H9 (cell line): ENCODE measurements around the gene VRK2. TPM values are rescaled to one million over a fixed set of nuclear protein-coding genes. Genes with fewer than 3 reads are reported as not detected.

Source experiments
- DNase-seq: peaks from one replicate; pipeline ENCODE4 v3.0.0-alpha.2; 2017
- H2AFZ ChIP-seq: one replicate; pipeline ENCODE4 v1.6.1; 2013; ENCODE audit warnings: mild to moderate bottlenecking, low read length, control low read depth, moderate library complexity
- H2AK5ac ChIP-seq: 2 replicates; pipeline ENCODE4 v1.6.1; 2013; ENCODE audit warnings: low read length, control low read depth, mixed read lengths; ENCODE audit not compliant: insufficient read length
- H2BK120ac ChIP-seq: one replicate; pipeline ENCODE4 v1.6.1; 2013; ENCODE audit warnings: low read depth, mild to moderate bottlenecking, low read length, control low read depth, inconsistent platforms; ENCODE audit not compliant: poor library complexity, severe bottlenecking
- H2BK12ac ChIP-seq: 2 replicates; pipeline ENCODE4 v1.6.1; 2013; ENCODE audit warnings: low read length, control low read depth, mixed read lengths, low read depth; ENCODE audit not compliant: insufficient read length
- H2BK15ac ChIP-seq: 2 replicates; pipeline ENCODE4 v1.6.1; 2013; ENCODE audit warnings: low read depth, low read length, control low read depth
- H2BK20ac ChIP-seq: one replicate; pipeline ENCODE4 v1.6.1; 2013; ENCODE audit warnings: low read depth, mild to moderate bottlenecking, low read length, control low read depth, inconsistent platforms; ENCODE audit not compliant: poor library complexity, severe bottlenecking
- H2BK5ac ChIP-seq: 2 replicates; pipeline ENCODE4 v1.6.1; 2013; ENCODE audit warnings: low read length, control low read depth, mixed read lengths; ENCODE audit not compliant: insufficient read length
- H3K14ac ChIP-seq: 2 replicates; pipeline ENCODE4 v1.6.1; 2013; ENCODE audit warnings: low read length, control low read depth; ENCODE audit not compliant: insufficient read depth
- H3K18ac ChIP-seq: 2 replicates; pipeline ENCODE4 v1.6.1; 2013; ENCODE audit warnings: low read depth, mild to moderate bottlenecking, mixed read lengths, low read length, control low read depth; ENCODE audit not compliant: insufficient read length
- H3K23ac ChIP-seq: 2 replicates; pipeline ENCODE4 v1.6.1; 2013; ENCODE audit warnings: low read length, control low read depth, mixed read lengths, low read depth; ENCODE audit not compliant: insufficient read length
- H3K23me2 ChIP-seq: 2 replicates; pipeline ENCODE4 v1.6.1; 2013; ENCODE audit warnings: low read depth, mild to moderate bottlenecking, mixed read lengths, low read length, control low read depth; ENCODE audit not compliant: insufficient read length, poor library complexity, severe bottlenecking
- H3K27ac ChIP-seq: 2 replicates; pipeline ENCODE4 v1.5.1; 2013; ENCODE audit warnings: low read length, control low read depth, mixed read lengths, low read depth; ENCODE audit not compliant: insufficient read length
- H3K27me3 ChIP-seq: 2 replicates; pipeline ENCODE4 v1.6.1; 2013; ENCODE audit warnings: low read length, control low read depth, inconsistent platforms; ENCODE audit not compliant: insufficient read depth
- H3K4ac ChIP-seq: 2 replicates; pipeline ENCODE4 v1.6.1; 2013; ENCODE audit warnings: low read depth, mild to moderate bottlenecking, control low read depth, inconsistent platforms, low read length, moderate library complexity
- H3K4me1 ChIP-seq: 2 replicates; pipeline ENCODE4 v1.6.1; 2013; ENCODE audit warnings: low read length, control low read depth, inconsistent platforms; ENCODE audit not compliant: insufficient read depth
- H3K4me2 ChIP-seq: 2 replicates; pipeline ENCODE4 v1.6.1; 2013; ENCODE audit warnings: low read length, control low read depth, mixed read lengths; ENCODE audit not compliant: insufficient read length, insufficient read depth
- H3K56ac ChIP-seq: 2 replicates; pipeline ENCODE4 v1.6.1; 2013; ENCODE audit warnings: low read depth, mild to moderate bottlenecking, mixed read lengths, low read length, control low read depth; ENCODE audit not compliant: insufficient read length
- H3K79me1 ChIP-seq: 2 replicates; pipeline ENCODE4 v1.6.1; 2013; ENCODE audit warnings: low read depth, mild to moderate bottlenecking, moderate library complexity, low read length, control low read depth, inconsistent platforms; ENCODE audit not compliant: insufficient read depth, poor library complexity, severe bottlenecking
- H3K79me2 ChIP-seq: 2 replicates; pipeline ENCODE4 v1.6.1; 2013; ENCODE audit warnings: low read length, control low read depth, inconsistent platforms; ENCODE audit not compliant: insufficient read depth
- H3K9ac ChIP-seq: 2 replicates; pipeline ENCODE4 v1.6.1; 2013; ENCODE audit warnings: low read length, control low read depth, mixed read lengths; ENCODE audit not compliant: insufficient read length; ENCODE audit errors: extremely low read depth
- H3K9me3 ChIP-seq: one replicate; pipeline ENCODE4 v1.6.1; 2013; ENCODE audit warnings: low read depth, low read length, inconsistent platforms; ENCODE audit not compliant: control insufficient read depth
- H3T11ph ChIP-seq: one replicate; pipeline ENCODE4 v1.6.1; 2013; ENCODE audit warnings: mild to moderate bottlenecking, low read length, control low read depth, inconsistent platforms
- H4K20me1 ChIP-seq: one replicate; pipeline ENCODE4 v1.6.1; 2013; ENCODE audit not compliant: control insufficient read depth, insufficient read length, insufficient read depth
- H4K5ac ChIP-seq: 2 replicates; pipeline ENCODE4 v1.6.1; 2013; ENCODE audit warnings: low read depth, mild to moderate bottlenecking, mixed read lengths, low read length, control low read depth; ENCODE audit not compliant: insufficient read length
- H4K8ac ChIP-seq: replicated peaks from 2 replicates; pipeline ENCODE4 v1.6.1; 2013; ENCODE audit warnings: low read length, control low read depth, mixed read lengths, low read depth; ENCODE audit not compliant: insufficient read length
- H4K91ac ChIP-seq: 2 replicates; pipeline ENCODE4 v1.6.1; 2013; ENCODE audit warnings: low read depth, mild to moderate bottlenecking, moderate library complexity, mixed read lengths, low read length, control low read depth; ENCODE audit not compliant: insufficient read length
- H3K27ac Mint-ChIP-seq, 3 experiments: 2 replicates in 2 of 3; 3 replicates in 1 of 3; pipeline ENCODE4 v1.8.0; 2020 to 2021; ENCODE audit warnings: mixed read lengths in 3 of 3, mild to moderate bottlenecking in 1 of 3, moderate library complexity in 1 of 3
- H3K27me3 Mint-ChIP-seq: 2 replicates; pipeline ENCODE4 v1.8.0; 2021; ENCODE audit warnings: low read depth, mild to moderate bottlenecking, moderate library complexity, mixed read lengths
- H3K36me3 Mint-ChIP-seq, 3 experiments: 2 replicates in 2 of 3; 3 replicates in 1 of 3; pipeline ENCODE4 v1.8.0; 2020 to 2021; ENCODE audit warnings: low read depth in 3 of 3, mixed read lengths in 3 of 3; ENCODE audit not compliant: insufficient read depth in 1 of 3
- H3K4me1 Mint-ChIP-seq, 2 experiments: 2 replicates each; pipeline ENCODE4 v1.8.0; 2020; ENCODE audit warnings: mixed read lengths in 2 of 2
- H3K4me3 Mint-ChIP-seq, 2 experiments: 2 replicates in 1 of 2; 3 replicates in 1 of 2; pipeline ENCODE4 v1.8.0; 2020 to 2021; ENCODE audit warnings: mild to moderate bottlenecking in 2 of 2, mixed read lengths in 2 of 2, moderate library complexity in 1 of 2
- H3K9me3 Mint-ChIP-seq, 2 experiments: 2 replicates in 1 of 2; 3 replicates in 1 of 2; pipeline ENCODE4 v1.8.0; 2020; ENCODE audit warnings: mild to moderate bottlenecking in 2 of 2, mixed read lengths in 2 of 2, moderate library complexity in 1 of 2
- CTCF ChIP-seq: fragments of 200-600 bp; sonication (generic); conservative IDR thresholded peaks from 3 replicates; pipeline ENCODE4 v1.8.0; 2021; ENCODE audit warnings: antibody characterized with exemption, mild to moderate bottlenecking
- WGBS: extraction: QIAGEN DNeasy Blood & Tissue Kit; methylation state at CpG from one replicate; pipeline ENCODE4 v1.1.7; 2013; ENCODE audit warnings: missing lambda C conversion rate, low lambda C conversion rate, mixed read lengths; ENCODE audit not compliant: insufficient read length; ENCODE audit errors: extremely low coverage; 5-methylcytosine and 5-hydroxymethylcytosine counted together
- total RNA-seq: library from RNA; stranded (reverse); gene quantifications from 2 replicates; pipeline ENCODE4 v1.2.1, GENCODE V29; 2021

Gene VRK2
- total RNA-seq, 1 experiment from 2014 or later = 23.8 TPM

GRCh38 chr2:58055033-58055786 is 8.6 kb downstream of the VRK2 start:
- no peak overlapping the region for H3K4ac ChIP-seq
- no peak overlapping the region for H3T11ph ChIP-seq
- Mint-ChIP-seq H3K4me1 (peaks cover 39 to 40% of the 10 kb centered on the region in 2 experiments), H3K4me3 (no peak overlapping the region), H3K27ac (peak overlapping the region in 1 of 3 experiments; percentile 62; a peak in 1 of 7 replicates), H3K27me3 (no peaks in the 10 kb centered on the region), H3K36me3 (peaks cover 0 to 11% (median 0%) of the 10 kb centered on the region in 3 experiments; a peak in 3 of 7 replicates), H3K9me3 (no peaks in the 10 kb centered on the region)
- no peak overlapping the region for H3K4me2 ChIP-seq
- H3K14ac ChIP-seq = no peak overlapping the region
- H2BK20ac ChIP-seq = no peak overlapping the region
- no peak overlapping the region for H2BK15ac ChIP-seq
- no peak overlapping the region for H4K5ac ChIP-seq
- H3K23ac ChIP-seq = no peak overlapping the region
- no peak overlapping the region for H2BK120ac ChIP-seq
- peaks cover 4% of the 10 kb centered on the region; the same call in 1 of the 2 replicates for H3K4me1 ChIP-seq
- no peaks in the 10 kb centered on the region for H4K20me1 ChIP-seq
- no CpG with 5 or more reads among the region's 2 CpGs for WGBS
- H3K79me2 ChIP-seq = no peaks in the 10 kb centered on the region
- no peak overlapping the region for H2AFZ ChIP-seq
- no peak overlapping the region for H2BK12ac ChIP-seq
- no peak overlapping the region for H3K56ac ChIP-seq
- H2AK5ac ChIP-seq = no peak overlapping the region
- no peaks in the 10 kb centered on the region for H3K79me1 ChIP-seq
- no peaks in the 10 kb centered on the region for H3K9me3 ChIP-seq
- no peak for DNase-seq
- H3K27me3 ChIP-seq = no peaks in the 10 kb centered on the region
- no peak for TF ChIP-seq CTCF
- H3K18ac ChIP-seq = no peak overlapping the region
- H3K27ac ChIP-seq = no peak overlapping the region
- H3K23me2 ChIP-seq = no peaks in the 10 kb centered on the region
- no peak overlapping the region for H4K91ac ChIP-seq
- H4K8ac ChIP-seq = no peak overlapping the region
- no peak overlapping the region for H3K9ac ChIP-seq
- no peak overlapping the region for H2BK5ac ChIP-seq
